Measurements from ENCODE around the gene LATS2.

Gene LATS2

GRCh38 chr13:21100211-21100610 lies 38.8 kb upstream of the LATS2 start:
- DNase-seq (ENCODE audit: low read depth): no peak
- H3K4me3 ChIP-seq (ENCODE audit: low read length): no peak overlapping the region
- no peak for TF ChIP-seq CTCF (IDR thresholded peaks at IDR 0.05; ENCODE audit: insufficient read depth, low read depth, low read length, missing control alignments)

DNA sequence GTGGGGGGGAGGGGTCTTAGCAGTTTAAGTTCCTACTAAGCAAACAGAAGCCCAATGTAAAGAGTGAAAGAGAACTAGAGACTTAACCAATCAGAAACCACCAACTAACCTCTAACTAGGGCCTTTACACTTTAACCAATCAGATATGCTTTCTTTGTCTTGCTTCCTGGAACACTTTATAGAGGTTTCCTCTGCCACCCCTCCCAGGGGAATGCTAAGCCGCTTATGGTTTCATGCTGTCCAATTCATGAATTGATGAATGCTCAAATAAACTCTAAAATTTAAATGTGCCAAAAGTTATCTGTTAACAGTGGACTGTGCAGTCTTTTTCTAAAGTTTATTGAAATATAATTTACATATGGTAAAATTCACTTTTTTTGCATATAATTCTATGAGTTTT lies 33.9 kb upstream of the LATS2 start:
- no peak for TF ChIP-seq CTCF (IDR thresholded peaks at IDR 0.05; ENCODE audit: insufficient read depth, low read depth, low read length, missing control alignments)
- H3K4me3 ChIP-seq (ENCODE audit: low read length): no peak overlapping the region
- no peak for DNase-seq (ENCODE audit: low read depth)

DNA sequence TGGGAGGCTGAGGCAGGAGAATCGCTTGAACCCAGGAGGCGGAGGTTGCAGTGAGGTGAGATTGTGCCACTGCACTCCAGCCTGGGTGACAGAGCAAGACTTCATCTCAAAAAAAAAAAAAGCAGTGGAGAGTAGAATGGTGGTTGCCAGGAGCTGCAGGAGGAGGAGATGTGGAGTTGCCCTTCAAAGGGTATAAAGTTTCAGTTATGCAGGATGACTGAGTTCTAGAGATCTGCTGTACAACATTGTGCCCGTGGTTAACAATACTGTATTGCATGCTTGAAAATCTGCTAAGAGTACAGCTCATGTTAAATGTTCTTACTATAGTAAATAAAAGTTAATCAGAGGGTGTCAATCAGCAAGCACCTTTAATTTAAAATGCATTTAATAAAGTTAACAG lies 28.4 kb upstream of the LATS2 start:
- no peak for TF ChIP-seq CTCF (IDR thresholded peaks at IDR 0.05; ENCODE audit: insufficient read depth, low read depth, low read length, missing control alignments)
- H3K4me3 ChIP-seq (ENCODE audit: low read length): no peak overlapping the region
- DNase-seq (ENCODE audit: low read depth): no peak

GRCh38 chr13:21088534-21088933 lies 27.1 kb upstream of the LATS2 start:
- H3K4me3 ChIP-seq (ENCODE audit: low read length): no peak overlapping the region
- no peak for DNase-seq (ENCODE audit: low read depth)
- TF ChIP-seq CTCF (IDR thresholded peaks at IDR 0.05; ENCODE audit: insufficient read depth, low read depth, low read length, missing control alignments): no peak

DNA sequence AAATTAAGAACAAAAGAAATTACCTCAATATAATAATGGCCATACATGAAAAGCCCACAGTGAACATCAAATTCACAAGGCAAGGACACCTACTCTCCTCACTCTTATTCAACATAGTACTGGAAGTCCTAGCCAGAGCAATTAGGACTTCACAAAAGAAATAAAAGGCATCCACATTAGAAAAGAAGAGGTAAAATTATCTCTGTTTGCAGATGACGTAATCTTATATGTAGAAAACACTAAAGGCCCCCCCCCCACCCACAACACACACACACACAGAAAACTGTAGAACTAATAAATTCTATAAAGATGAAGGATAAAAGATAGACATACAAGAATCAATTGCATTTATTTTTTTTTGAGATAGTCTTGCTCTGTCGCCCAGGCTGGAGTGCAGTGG lies 25.5 kb upstream of the LATS2 start:
- TF ChIP-seq CTCF (IDR thresholded peaks at IDR 0.05; ENCODE audit: insufficient read depth, low read depth, low read length, missing control alignments): no peak
- DNase-seq (ENCODE audit: low read depth): no peak
- H3K4me3 ChIP-seq (ENCODE audit: low read length): no peak overlapping the region

DNA sequence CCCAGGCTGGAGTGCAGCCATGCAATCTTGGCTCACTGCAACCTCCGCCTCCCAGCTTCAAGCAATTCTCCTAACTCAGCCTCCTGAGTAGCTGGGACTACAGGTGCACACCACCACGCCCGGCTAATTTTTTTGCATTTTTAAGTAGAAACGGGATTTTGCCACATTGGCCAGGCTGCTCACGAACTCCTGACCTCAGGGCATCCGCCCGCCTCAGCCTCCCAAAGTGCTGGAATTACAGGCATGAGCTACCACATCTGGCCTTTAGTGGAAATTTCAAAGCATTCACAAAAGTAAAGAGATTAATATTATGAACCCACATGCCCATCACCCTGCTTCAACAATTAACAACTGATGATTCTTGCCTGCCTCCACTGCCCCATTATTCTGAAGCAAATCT lies 20.5 kb upstream of the LATS2 start:
- no peak overlapping the region for H3K4me3 ChIP-seq (ENCODE audit: low read length)
- no peak for TF ChIP-seq CTCF (IDR thresholded peaks at IDR 0.05; ENCODE audit: insufficient read depth, low read depth, low read length, missing control alignments)
- no peak for DNase-seq (ENCODE audit: low read depth)

GRCh38 chr13:21080593-21080891 lies 19.2 kb upstream of the LATS2 start:
- TF ChIP-seq CTCF (IDR thresholded peaks at IDR 0.05; ENCODE audit: insufficient read depth, low read depth, low read length, missing control alignments): no peak
- no peak for DNase-seq (ENCODE audit: low read depth)
- no peak overlapping the region for H3K4me3 ChIP-seq (ENCODE audit: low read length)

All from epithelial cell of esophagus (primary cell).